BE2C (cell line): ENCODE data around the gene CATSPERD.
"Not testable (repeated sequence)": the region's sequence is repeated elsewhere in the genome, so short reads cannot be mapped to it uniquely, and the experiment has no call there.

Experiments
- DNase-seq: peaks from one replicate; pipeline ENCODE4 v3.0.0-alpha.2; 2020
- H3K27me3 ChIP-seq: fragments of 250-450 bp; sonication (Bioruptor Pico); 2 replicates; pipeline ENCODE4 v1.5.1; 2020; ENCODE audit warnings: mild to moderate bottlenecking
- H3K36me3 ChIP-seq: fragments of 250-450 bp; sonication (Bioruptor Pico); 2 replicates; pipeline ENCODE4 v1.5.1; 2020; ENCODE audit warnings: mild to moderate bottlenecking
- H3K4me1 ChIP-seq: fragments of 250-450 bp; sonication (Bioruptor Pico); 2 replicates; pipeline ENCODE4 v1.5.1; 2020
- H3K4me3 ChIP-seq: 2 replicates; pipeline ENCODE4 v1.5.1; 2011; ENCODE audit warnings: low read depth, low read length
- H3K9me3 ChIP-seq: fragments of 250-450 bp; sonication (Bioruptor Pico); 2 replicates; pipeline ENCODE4 v1.5.1; 2020
- TF ChIP-seq, protein P1 (sequence below): IDR thresholded peaks from 2 replicates; pipeline ENCODE4 v1.5.1; 2012; ENCODE audit warnings: mild to moderate bottlenecking, low read depth, low read length

CATSPERD gene

DNA sequence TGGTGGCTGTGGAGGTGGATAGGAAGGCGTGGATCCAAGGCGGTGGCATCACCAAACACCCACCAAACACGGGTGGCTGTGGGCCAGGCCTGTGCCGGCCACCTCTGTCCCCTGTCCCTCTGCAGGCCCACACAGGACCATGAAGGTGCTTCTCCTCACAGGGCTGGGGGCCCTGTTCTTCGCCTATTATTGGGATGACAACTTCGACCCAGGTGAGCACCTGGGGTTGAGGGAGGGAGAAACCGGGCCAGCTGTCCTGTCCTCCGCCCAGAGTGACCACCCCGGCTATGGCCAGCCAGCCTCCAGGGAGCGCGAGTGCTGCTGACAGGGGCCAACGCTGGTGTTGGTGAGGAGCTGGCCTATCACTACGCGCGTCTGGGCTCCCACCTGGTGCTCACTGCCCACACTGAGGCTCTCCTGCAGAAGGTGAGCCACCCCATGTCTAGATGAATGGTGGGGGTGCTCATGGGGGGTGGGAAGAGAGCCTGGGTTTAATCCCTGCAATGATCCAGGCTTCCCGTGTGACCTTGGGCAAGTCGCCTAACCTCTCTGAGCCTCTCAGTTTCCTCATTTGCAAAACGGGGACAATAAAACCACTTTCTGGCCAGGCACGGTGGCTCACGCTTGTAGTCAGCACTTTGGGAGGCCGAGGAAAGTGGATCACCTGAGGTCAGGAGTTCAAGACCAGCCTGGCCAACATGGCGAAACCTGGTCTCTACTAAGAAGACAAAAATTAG is 35.6 kb upstream of the CATSPERD start:
- TF ChIP-seq, protein P1, sequence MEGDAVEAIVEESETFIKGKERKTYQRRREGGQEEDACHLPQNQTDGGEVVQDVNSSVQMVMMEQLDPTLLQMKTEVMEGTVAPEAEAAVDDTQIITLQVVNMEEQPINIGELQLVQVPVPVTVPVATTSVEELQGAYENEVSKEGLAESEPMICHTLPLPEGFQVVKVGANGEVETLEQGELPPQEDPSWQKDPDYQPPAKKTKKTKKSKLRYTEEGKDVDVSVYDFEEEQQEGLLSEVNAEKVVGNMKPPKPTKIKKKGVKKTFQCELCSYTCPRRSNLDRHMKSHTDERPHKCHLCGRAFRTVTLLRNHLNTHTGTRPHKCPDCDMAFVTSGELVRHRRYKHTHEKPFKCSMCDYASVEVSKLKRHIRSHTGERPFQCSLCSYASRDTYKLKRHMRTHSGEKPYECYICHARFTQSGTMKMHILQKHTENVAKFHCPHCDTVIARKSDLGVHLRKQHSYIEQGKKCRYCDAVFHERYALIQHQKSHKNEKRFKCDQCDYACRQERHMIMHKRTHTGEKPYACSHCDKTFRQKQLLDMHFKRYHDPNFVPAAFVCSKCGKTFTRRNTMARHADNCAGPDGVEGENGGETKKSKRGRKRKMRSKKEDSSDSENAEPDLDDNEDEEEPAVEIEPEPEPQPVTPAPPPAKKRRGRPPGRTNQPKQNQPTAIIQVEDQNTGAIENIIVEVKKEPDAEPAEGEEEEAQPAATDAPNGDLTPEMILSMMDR: no peak
- no peaks in the 10 kb centered on the region for H3K36me3 ChIP-seq
- H3K9me3 ChIP-seq: no peaks in the 10 kb centered on the region
- no peaks in the 10 kb centered on the region for H3K27me3 ChIP-seq
- H3K4me1 ChIP-seq: no peaks in the 10 kb centered on the region
- no peak overlapping the region for H3K4me3 ChIP-seq
- DNase-seq: no peak

DNA sequence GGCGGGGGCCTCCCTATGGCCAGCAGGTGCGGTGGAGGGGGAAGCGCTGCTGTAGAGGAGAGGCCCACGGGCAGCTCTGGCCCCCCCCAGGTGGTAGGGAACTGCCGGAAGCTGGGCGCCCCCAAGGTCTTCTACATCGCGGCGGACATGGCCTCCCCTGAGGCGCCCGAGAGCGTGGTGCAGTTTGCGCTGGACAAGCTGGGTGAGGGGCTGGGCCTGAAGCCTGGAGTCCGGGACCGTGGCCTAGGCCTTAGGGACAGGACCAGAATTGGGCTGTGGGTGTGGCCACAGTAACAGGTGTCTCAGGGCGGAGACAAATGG is 34.2 kb upstream of the CATSPERD start:
- Histone ChIP-seq H3K4me3 (peak overlapping the region; percentile 62), H3K27me3 (no peaks in the 10 kb centered on the region), H3K9me3 (no peaks in the 10 kb centered on the region), H3K36me3 (peaks cover 8% of the 10 kb centered on the region), H3K4me1 (no peaks in the 10 kb centered on the region)
- no peak for DNase-seq
- TF ChIP-seq, protein P1: no peak

DNA sequence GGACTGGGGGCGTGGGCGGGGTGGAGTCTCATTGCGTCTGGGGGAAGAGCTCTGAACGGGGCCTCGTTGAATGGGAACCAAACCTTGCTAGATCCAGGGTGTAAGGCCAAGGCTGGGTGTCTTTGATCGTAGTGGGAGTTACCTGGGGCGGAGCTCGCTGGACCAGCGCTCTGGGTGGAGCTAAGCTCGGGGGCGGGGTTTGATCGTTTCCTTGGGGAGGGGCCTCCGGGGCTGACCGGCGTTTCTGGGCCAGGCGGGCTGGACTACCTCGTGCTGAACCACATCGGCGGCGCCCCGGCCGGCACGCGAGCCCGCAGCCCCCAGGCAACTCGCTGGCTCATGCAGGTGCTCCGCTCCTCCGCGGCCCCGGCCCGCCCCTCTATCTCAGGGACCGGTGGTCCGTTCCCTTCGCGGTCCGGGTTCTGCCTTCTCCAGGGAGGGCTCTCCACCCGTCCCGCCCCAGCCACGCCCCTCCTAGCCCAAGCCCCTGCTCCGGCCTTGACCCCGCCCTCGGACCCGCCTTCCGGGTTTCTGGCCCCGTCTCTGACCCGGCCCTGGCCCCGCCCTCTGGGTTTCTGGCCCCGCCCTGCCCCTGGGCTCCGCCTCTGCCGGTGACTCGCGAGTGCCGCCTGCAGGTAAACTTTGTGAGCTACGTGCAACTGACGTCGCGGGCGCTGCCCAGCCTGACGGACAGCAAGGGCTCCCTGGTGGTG is 33.6 kb upstream of the CATSPERD start:
- Histone ChIP-seq H3K27me3 (no peaks in the 10 kb centered on the region), H3K4me3 (peak overlapping the region; percentile 62), H3K4me1 (no peaks in the 10 kb centered on the region), H3K9me3 (no peaks in the 10 kb centered on the region), H3K36me3 (peaks cover 13% of the 10 kb centered on the region)
- TF ChIP-seq, protein P1: peak; percentile 77
- DNase-seq: peak; percentile 100

DNA sequence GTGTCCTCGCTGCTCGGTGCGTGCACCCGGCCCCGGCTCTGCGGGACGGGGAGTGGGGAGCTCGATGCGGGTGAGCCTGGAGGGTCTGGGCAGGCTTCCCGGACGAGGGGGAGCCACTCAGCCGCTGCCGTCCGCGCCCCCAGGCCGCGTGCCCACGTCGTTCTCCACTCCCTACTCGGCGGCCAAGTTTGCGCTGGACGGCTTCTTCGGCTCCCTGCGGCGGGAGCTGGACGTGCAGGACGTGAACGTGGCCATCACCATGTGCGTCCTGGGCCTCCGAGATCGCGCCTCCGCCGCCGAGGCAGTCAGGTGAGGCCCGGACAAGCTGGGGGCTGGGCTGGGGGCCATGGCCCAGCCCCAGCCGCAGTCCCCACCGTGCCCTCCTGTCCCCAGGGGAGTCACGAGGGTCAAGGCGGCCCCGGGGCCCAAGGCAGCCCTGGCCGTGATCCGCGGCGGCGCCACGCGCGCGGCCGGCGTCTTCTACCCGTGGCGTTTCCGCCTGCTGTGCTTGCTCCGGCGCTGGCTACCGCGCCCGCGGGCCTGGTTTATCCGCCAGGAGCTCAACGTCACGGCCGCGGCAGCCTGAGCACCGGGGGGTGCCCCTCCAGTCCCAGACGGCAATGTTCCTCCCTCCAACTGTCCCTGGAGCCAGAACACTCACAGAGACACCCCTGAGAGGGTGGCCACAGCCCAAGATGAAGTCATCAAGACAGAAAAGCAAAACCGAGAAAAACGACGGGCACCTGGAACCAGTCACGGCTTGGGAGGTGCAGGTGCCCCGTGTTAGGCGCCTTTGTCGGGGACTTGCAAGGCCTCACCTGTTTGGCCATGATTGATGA is 32.9 kb upstream of the CATSPERD start:
- H3K27me3 ChIP-seq: no peaks in the 10 kb centered on the region
- TF ChIP-seq, protein P1: no peak
- H3K4me1 ChIP-seq: peaks cover 6% of the 10 kb centered on the region; the same call in 1 of the 2 replicates
- H3K4me3 ChIP-seq: peak overlapping the region; percentile 26; the same call in 1 of the 2 replicates
- H3K36me3 ChIP-seq: peaks cover 21% of the 10 kb centered on the region
- H3K9me3 ChIP-seq: no peaks in the 10 kb centered on the region
- no peak for DNase-seq

DNA sequence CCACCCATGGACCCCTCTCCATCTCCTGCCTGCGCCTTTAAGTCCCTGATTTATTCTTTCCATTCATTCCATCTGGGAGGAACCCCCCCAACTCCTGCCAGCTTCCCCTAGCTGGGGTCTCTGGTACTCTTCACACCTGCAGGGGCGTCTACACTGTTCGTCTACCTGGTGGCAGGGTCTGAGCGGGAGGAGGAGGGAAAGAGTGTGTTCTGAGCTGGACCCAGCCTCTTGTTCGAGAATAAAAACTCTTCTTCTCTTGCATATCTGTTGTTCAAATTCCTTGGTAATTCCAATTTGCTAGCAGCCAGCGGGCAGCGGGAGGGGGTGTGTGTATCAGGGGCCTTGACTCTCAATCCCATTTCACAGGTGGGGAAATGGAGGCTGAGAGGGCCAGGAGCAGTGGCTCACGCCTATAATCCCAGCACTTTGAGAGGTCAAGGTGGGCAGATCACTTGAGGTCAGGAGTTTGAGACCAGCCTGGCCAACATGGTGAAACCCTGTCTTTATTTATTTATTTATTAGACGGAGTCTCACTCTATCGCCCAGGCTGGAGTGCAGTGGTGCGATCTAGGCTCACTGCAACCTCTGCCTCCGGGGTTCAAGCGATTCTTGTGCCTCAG is 32.1 kb upstream of the CATSPERD start:
- not testable (repeated sequence) for H3K4me1 ChIP-seq, H3K9me3 ChIP-seq, H3K27me3 ChIP-seq, DNase-seq, H3K4me3 ChIP-seq
- H3K36me3 ChIP-seq: peaks cover 29% of the 10 kb centered on the region
